ENCODE data around the gene RGL4. TPM values are rescaled to one million over a fixed set of nuclear protein-coding genes. Genes with fewer than 3 reads are reported as not detected.
"Not testable (repeated sequence)": the region's sequence is repeated elsewhere in the genome, so short reads cannot be mapped to it uniquely, and the experiment has no call there.

The RGL4 gene
- total RNA-seq, 1 donor from 2014 or later: 6.9 TPM

DNA sequence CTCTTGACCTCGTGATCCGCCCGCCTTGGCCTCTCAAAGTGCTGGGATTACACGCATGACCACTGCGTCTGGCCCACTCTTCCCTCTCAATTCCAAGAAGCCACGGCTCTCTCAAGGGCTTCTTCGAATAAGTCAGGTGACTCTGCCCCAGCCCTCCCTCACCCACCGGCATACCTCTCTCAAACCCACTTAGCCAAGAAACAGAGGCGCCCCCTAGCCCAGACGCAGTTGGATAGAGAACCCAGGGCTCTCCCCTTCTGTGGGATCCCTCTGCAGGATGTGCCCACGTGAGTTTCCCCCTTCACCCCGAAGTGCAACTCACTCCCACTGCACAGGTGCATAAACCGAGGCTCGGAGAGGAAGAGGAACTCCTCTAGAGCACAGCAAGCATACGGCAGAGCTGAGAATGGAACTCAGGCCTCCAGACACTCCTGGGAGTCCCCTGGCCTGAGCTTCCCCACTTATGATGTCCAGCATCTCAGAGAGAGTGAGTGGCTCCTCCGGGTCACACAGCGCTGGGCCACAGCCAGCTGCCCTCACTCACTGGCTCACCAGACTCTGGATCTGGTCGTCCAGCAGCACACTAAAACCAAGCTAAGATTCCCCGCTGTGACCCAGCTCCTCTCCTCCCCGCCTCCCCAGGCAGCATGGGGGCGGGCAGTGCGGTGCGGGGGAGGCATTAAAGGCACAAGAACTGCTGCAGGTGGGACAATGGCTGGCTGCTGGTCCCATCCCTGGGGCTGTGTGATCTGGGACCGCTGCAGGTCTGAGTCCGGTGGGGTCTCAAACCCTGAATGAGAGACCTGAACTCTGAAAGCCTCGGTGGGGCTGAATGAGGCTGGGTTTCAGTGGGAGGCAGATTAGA, 16.8 kb upstream of the RGL4 start:
- no peak overlapping the region for H3K4me3 Mint-ChIP-seq
- peaks cover 2% of the 10 kb centered on the region for H3K36me3 Mint-ChIP-seq (ENCODE audit: low read depth)
- H3K27me3 Mint-ChIP-seq: no peaks in the 10 kb centered on the region
- intact Hi-C loops (cut with micrococcal nuclease): no loop called here
- H3K4me1 Mint-ChIP-seq: peaks cover 10% of the 10 kb centered on the region
- no peaks in the 10 kb centered on the region for H3K9me3 Mint-ChIP-seq
- no peak for DNase-seq
- no peak overlapping the region for H3K27ac Mint-ChIP-seq

DNA sequence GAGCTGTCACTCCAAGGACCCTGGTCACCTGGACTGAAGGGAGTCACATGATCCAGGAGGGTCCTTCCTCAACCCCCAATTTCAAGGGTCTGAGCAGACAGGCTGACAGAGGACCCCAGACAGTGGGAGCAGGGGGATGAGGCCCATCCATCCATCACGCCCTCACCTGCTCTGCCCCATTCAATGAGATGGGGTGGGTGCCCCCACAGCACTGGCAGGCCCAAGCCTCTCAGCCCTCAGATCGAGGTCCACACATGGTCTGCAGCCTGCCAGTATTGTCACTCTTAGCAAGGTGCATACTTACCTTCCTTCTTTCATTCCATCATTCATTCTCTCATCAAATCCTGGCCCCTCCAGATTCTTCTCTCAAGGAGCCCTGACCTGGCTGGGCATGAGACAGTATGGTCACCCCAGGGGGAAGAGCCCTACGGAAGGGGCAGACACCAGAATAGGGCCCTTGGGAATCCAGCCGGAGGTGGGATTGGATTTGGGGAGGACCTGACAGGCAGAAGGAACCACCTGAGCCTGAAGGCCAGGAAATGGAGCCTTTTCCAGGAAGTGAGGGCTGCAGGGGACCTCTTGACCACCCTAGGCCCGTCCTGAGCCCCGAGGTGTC, 15.8 kb upstream of the RGL4 start:
- H3K27me3 Mint-ChIP-seq; H3K9me3 Mint-ChIP-seq; H3K36me3 Mint-ChIP-seq (ENCODE audit: low read depth); intact Hi-C loops (cut with micrococcal nuclease); H3K4me3 Mint-ChIP-seq; DNase-seq: not testable (repeated sequence)
- peak overlapping the region; percentile 37 for H3K27ac Mint-ChIP-seq
- H3K4me1 Mint-ChIP-seq: peaks cover 10% of the 10 kb centered on the region

DNA sequence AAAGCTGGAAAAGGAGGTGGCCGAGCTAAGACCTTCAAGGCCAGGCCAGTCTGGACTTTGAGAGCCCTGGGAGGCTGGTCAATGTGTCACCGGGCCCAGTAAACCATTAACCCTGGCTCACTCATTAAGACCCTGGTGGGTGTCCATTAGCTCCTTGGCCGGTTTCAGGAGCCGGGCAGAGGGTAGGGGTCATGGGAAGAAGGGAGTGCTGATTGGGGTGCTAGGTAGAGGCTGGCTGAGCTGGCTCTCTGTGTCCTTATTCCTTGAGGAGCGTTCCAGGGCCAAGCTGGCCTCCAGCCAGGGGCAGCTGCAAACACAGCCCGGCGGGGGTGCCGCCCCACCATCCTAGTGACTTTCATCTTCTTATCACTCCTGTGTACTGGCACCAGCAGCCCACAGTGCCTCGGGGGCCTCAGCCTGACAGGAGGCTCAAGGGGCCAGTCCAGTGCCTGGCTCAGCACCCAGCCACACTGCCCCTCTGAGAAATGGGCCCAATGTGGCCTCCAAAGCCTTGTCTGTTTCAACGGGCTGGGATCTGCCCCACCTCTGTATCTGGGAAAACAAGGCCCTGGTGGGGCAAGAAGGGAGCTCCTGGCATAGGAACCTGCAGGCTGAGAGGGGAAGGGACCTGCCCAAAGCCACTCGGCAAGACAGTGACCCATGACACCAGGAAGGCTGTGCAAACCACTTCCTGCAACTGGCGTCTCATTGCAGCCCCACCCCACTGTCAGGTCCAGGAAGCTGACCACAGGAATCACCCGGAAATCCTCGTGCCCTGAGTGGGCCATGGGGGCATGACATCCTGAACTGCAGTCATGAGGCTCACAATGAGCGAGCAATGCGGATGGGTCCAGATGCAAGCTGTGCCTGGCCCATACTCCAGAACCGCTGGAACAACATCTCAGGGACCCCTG, 15.1 kb upstream of the RGL4 start:
- Mint-ChIP-seq H3K9me3 (no peaks in the 10 kb centered on the region), H3K4me3 (no peak overlapping the region), H3K27ac (no peak overlapping the region), H3K4me1 (peaks cover 10% of the 10 kb centered on the region), H3K36me3 (ENCODE audit: low read depth) (no peaks in the 10 kb centered on the region), H3K27me3 (no peaks in the 10 kb centered on the region)
- DNase-seq: no peak
- intact Hi-C loops (cut with micrococcal nuclease): no loop called here

DNA sequence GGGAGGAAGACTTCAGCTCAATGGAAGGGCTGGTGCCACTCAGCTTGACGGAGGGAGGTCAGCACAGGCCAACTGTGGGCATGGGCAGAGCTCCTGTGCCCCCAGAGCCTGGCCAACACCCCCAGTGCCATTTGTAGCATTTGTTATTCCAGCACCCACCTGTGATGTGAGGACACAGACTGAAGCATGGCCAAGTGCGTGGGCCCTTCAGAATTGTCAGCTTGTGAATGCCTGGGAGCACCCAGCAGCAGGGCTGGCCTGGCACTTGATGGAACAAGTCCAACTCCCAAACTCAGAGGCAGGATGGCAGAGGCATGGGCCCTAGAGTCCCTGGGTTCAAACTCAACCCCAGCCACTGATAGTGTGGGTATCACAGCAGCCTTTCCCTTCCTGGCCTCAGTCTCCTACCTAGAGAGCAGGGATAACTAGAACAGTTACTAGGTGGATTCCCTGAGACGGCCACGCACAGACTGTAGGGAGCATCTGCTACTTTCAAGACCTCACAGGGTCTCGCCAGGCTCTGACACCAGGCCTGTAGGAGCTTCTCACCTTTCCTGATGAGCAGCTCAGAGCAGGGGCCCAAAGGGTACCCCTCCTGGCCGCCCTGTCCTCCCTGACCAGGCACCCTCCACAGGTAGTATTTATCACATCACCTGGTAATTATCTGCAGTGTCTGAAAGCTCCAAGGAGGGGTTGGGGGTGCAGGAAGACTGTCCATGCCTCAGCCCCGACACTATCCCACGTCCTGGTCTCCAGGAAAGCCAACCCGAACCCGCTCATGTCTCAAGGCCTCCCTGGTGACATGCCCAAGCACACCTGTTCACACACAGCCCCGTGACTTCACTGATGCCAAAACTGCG, 13.7 kb upstream of the RGL4 start:
- DNase-seq; intact Hi-C loops (cut with micrococcal nuclease); H3K36me3 Mint-ChIP-seq (ENCODE audit: low read depth); H3K27me3 Mint-ChIP-seq; H3K4me3 Mint-ChIP-seq; H3K9me3 Mint-ChIP-seq: not testable (repeated sequence)
- Mint-ChIP-seq H3K4me1 (peaks cover 10% of the 10 kb centered on the region), H3K27ac (peak overlapping the region; percentile 49)

DNA sequence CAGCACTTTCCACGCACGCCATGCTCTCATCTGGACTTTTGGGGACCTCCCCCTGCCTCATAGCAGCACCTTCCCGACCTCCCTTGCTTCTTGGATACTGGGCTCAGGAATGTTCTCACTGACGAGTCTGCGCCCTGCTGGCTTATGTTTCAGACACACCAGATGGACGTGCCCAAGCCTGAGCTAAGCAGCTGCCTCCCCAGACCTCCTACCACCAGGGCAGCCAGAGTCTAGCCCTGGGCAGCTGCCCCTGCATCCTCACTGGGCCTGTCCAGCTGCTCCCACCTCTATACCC, 13.2 kb upstream of the RGL4 start:
- Mint-ChIP-seq H3K4me3 (no peak overlapping the region), H3K27me3 (no peaks in the 10 kb centered on the region), H3K4me1 (peaks cover 8% of the 10 kb centered on the region), H3K27ac (peak overlapping the region; percentile 49), H3K9me3 (no peaks in the 10 kb centered on the region), H3K36me3 (ENCODE audit: low read depth) (peaks cover 7% of the 10 kb centered on the region)
- DNase-seq: no peak
- intact Hi-C loops (cut with micrococcal nuclease): no loop called here

DNA sequence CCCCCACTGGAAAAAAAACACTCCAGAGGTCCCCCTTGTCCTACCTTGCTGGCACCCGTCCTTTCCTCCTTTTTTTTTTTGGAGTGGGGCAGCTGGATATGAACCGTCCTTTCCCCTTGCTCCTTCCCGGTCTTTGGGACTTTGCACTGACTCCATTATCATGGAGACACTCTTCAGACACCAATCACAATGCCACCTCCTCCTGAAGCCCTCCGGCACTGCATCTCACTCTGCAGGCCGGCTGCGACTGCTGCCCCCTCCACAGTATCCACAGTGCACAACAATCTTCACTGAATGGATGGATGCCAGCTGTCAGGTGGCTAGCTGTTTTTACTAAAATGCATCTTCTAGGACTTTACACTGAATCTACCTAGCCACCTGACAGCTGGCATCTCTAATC, 12.7 kb upstream of the RGL4 start:
- intact Hi-C loops (cut with micrococcal nuclease): no loop called here
- no peaks in the 10 kb centered on the region for H3K9me3 Mint-ChIP-seq
- no peak for DNase-seq
- peaks cover 7% of the 10 kb centered on the region for H3K36me3 Mint-ChIP-seq (ENCODE audit: low read depth)
- no peaks in the 10 kb centered on the region for H3K27me3 Mint-ChIP-seq
- peaks cover 5% of the 10 kb centered on the region for H3K4me1 Mint-ChIP-seq
- H3K27ac Mint-ChIP-seq: no peak overlapping the region
- H3K4me3 Mint-ChIP-seq: no peak overlapping the region

DNA sequence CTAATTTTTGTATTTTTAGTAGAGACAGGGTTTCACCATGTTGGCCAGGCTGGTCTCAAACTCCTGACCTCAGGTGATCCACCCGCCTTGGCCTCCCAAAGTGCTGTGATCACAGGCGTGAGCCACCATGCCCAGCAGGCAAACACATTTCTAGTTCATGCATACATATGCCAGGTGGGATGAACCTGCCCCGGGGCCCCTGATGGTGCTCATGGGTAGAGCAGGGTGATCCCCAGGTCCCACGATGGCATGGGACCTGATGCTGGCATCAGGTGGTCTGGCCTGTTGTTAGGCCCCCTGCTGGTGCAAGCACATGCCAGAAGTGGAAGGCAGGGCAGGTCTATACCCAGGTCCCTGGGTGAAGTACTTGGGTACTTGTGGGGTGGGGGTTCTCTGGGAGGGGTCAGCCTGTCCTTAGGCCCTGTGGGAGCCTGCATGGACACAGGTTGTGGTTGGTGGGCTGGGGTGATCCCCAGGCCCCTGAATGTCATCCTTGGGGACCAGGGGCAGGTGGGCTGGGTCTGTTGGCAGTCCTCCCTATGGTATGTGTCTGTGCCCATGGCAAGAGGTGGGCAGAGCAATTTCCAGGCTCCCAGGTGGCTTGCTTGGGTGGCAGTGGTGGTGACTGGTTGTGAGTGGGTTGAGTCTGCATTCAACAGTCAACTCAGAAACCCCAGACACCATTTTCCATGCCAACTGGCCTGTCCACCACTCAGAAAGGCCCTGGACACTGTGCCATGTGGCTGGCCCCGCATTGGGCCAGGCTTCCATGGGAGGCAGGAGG, 9.6 kb upstream of the RGL4 start:
- DNase-seq: no peak
- H3K9me3 Mint-ChIP-seq: no peaks in the 10 kb centered on the region
- peaks cover 5% of the 10 kb centered on the region for H3K4me1 Mint-ChIP-seq
- peaks cover 7% of the 10 kb centered on the region for H3K36me3 Mint-ChIP-seq (ENCODE audit: low read depth)
- no peaks in the 10 kb centered on the region for H3K27me3 Mint-ChIP-seq
- H3K4me3 Mint-ChIP-seq: no peak overlapping the region
- intact Hi-C loops (cut with micrococcal nuclease): no loop called here
- H3K27ac Mint-ChIP-seq: no peak overlapping the region

DNA sequence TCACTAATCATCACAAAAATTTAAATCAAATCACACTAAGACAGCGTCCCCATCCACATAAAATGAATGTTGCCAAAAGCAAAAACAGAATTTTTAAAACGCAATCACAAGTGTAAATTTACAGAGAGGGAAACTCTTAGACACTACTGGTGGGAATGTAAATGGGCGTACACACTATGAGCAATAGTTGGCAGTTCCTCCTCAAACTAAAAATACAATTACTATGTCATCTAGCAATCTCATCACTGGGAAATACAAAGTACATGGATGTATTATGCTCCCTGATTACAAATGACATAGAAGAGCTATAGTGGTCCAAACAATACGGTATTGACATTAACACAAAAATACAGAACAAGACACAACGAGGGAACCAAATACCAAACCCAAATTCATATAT, 8.7 kb upstream of the RGL4 start:
- no peak for DNase-seq
- H3K27me3 Mint-ChIP-seq: no peaks in the 10 kb centered on the region
- peaks cover 7% of the 10 kb centered on the region for H3K36me3 Mint-ChIP-seq (ENCODE audit: low read depth)
- intact Hi-C loops (cut with micrococcal nuclease): no loop called here
- H3K4me3 Mint-ChIP-seq: no peak overlapping the region
- no peak overlapping the region for H3K27ac Mint-ChIP-seq
- peaks cover 3% of the 10 kb centered on the region for H3K4me1 Mint-ChIP-seq
- no peaks in the 10 kb centered on the region for H3K9me3 Mint-ChIP-seq

DNA sequence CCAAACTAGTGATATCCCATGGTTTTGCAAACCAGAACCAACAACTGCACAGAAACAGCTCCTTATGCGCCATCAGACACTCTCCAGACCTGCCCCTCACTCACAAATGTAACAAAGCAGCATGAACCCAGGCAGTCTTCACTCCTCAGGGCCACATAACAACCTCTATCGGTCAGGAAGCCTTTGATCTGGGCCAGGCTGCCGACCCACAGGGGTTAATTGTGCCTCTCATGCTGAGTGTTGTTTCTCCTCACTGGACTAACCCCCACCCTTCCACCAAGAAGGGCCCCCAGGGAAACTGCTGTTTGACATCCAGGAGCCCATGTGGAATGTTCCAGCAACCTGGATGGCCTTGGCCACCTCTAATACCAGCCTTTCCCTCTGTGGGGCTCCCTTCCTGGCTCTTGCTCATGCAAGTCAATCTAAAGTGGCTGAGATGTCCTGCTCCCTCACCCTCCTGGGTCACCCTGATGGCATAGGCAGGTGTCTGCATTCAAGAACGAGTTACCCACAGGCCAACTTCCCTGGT, 7.9 kb upstream of the RGL4 start:
- Mint-ChIP-seq H3K36me3 (ENCODE audit: low read depth) (peaks cover 7% of the 10 kb centered on the region), H3K9me3 (no peaks in the 10 kb centered on the region), H3K27me3 (no peaks in the 10 kb centered on the region), H3K27ac (no peak overlapping the region), H3K4me3 (no peak overlapping the region), H3K4me1 (no peaks in the 10 kb centered on the region)
- DNase-seq: no peak
- intact Hi-C loops (cut with micrococcal nuclease): no loop called here

DNA sequence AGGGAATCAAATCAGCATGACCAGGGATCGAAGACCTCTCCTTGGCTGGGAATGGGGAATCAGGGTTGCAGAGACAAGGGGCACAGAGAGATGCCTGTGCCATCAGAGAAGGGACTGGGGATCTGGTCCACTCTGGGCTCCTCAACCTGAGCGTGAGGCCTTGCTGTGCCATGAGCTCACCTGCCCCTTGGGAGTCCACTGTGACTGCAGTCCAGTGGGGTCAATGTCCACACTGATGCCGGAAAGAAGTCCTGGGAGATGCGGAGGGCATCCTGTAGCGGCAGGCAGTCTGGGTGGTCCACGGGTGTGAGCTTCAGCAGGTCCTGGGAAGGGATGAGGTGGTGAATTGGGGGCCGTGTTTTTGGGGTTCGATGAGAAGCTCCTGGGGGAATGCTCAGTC, 7.3 kb upstream of the RGL4 start:
- intact Hi-C loops (cut with micrococcal nuclease): no loop called here
- Mint-ChIP-seq H3K4me3 (no peak overlapping the region), H3K4me1 (no peaks in the 10 kb centered on the region), H3K36me3 (ENCODE audit: low read depth) (peaks cover 7% of the 10 kb centered on the region), H3K9me3 (no peaks in the 10 kb centered on the region), H3K27me3 (no peaks in the 10 kb centered on the region), H3K27ac (no peak overlapping the region)
- DNase-seq: no peak

DNA sequence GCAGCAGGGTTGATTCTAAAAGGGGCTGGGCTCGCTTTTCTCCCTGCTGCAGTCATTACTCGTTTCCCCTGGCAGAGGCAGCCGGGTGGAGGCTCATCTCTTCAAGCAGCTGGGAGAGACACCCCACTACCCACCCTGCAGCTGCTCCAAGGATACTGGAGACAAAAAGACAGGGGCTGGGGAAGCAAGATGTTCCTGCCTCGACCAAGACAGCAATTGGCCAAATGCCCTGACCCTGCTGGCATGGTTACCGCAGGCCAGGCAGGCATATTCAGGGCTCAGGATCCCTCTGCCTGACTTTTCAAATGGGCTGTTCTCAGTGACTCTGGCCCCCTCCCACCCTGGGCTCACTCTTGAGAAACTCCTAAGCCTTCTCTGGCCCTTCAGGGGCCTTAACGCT, 6.8 kb upstream of the RGL4 start:
- Mint-ChIP-seq H3K4me3 (no peak overlapping the region), H3K4me1 (no peaks in the 10 kb centered on the region), H3K9me3 (no peaks in the 10 kb centered on the region), H3K27ac (no peak overlapping the region), H3K27me3 (no peaks in the 10 kb centered on the region), H3K36me3 (ENCODE audit: low read depth) (peaks cover 7% of the 10 kb centered on the region)
- intact Hi-C loops (cut with micrococcal nuclease): no loop called here
- DNase-seq: no peak

DNA sequence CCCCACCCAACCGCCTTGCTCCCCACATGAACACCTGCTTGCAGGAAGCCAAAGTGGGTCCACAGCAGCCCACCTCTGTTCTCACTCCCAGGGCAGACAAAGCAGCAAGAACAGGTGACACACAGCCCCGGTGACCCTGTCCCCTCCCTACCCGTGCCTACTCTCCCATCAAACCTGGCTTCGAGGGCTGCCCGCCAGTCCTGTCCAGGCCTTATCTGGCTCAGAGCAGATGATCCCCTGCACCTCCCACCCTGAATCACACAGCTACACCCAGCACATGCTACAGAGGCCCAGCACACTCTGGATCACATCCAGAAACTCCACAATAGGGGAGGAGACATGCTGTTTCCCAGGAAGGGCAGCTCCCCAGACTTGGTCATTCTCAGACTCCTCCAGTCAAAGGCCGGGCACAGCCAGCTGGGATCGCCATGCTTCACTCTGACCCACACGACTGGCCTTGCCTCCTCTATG, 6.2 kb upstream of the RGL4 start:
- DNase-seq: no peak
- intact Hi-C loops (cut with micrococcal nuclease): no loop called here
- Mint-ChIP-seq H3K4me3 (no peak overlapping the region), H3K36me3 (ENCODE audit: low read depth) (peaks cover 8% of the 10 kb centered on the region), H3K9me3 (no peaks in the 10 kb centered on the region), H3K4me1 (no peaks in the 10 kb centered on the region), H3K27ac (no peak overlapping the region), H3K27me3 (no peaks in the 10 kb centered on the region)

Measured in activated CD4-positive, alpha-beta T cell treated with anti-CD3 and anti-CD28 coated beads, Interleukin-2, amount 10 ng/mL, durations not matched to agents 24 days and 14 days (primary cell).